CD4-positive, alpha-beta T cell treated with Interleukin-4 for 1 hour (primary cell): ENCODE data around the gene MORC1.
"Not testable (repeated sequence)": the region's sequence is repeated elsewhere in the genome, so short reads cannot be mapped to it uniquely, and the experiment has no call there.

Experiments used
- DNase-seq, 2 donors: peaks; one replicate each; pipeline ENCODE4 v3.0.0-alpha.2; 2020 to 2022

Gene MORC1, protein sequence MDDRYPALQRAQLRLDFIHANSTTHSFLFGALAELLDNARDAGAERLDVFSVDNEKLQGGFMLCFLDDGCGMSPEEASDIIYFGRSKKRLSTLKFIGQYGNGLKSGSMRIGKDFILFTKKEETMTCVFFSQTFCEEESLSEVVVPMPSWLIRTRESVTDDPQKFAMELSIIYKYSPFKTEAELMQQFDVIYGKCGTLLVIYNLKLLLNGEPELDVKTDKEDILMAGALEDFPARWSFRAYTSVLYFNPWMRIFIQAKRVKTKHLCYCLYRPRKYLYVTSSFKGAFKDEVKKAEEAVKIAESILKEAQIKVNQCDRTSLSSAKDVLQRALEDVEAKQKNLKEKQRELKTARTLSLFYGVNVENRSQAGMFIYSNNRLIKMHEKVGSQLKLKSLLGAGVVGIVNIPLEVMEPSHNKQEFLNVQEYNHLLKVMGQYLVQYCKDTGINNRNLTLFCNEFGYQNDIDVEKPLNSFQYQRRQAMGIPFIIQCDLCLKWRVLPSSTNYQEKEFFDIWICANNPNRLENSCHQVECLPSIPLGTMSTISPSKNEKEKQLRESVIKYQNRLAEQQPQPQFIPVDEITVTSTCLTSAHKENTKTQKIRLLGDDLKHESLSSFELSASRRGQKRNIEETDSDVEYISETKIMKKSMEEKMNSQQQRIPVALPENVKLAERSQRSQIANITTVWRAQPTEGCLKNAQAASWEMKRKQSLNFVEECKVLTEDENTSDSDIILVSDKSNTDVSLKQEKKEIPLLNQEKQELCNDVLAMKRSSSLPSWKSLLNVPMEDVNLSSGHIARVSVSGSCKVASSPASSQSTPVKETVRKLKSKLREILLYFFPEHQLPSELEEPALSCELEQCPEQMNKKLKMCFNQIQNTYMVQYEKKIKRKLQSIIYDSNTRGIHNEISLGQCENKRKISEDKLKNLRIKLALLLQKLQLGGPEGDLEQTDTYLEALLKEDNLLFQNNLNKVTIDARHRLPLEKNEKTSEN

DNA sequence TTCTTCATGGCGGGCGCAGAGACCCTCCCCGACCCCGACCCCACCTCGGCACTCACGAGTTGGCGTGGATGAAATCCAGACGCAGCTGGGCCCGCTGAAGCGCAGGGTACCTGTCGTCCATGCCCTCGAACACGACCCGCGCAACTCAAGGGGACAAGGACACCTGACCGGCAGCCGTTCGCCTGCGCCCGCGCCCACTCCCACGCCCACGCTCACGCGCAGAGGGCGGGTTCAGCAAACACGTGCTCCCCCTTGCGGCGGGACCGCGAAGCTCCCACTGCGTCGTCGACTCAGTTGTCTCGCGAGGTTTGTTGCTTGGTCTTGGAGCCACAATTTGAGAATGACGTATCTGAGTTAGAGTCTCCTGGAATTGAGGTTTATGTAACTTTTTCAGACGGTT, at the start of gene MORC1:
Gene MORC1 (minus strand): TSS at position 196 of the 400 bp plus-strand sequence. CDS start 75 bp downstream, at position 121.
- DNase-seq: no peak

DNA sequence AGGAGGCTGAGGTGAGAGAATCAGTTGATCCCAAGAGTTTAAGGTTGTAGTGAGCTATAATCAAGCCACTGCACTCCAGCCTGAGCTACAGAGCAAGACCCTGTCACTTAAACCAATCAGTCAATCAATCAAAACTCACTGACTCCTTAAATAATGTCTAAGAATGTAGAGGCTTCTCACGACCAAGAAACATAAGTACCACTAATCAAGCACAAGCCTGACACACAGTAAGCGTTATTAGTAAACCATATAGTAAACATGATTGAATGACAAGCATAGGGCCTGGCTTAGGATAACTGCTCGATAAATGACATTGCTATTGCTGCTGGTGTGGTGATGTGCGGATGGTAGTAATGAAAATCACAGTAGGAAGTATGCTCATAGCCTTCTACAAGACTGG, 48.0 kb upstream of the MORC1 start:
- no peak for DNase-seq

DNA sequence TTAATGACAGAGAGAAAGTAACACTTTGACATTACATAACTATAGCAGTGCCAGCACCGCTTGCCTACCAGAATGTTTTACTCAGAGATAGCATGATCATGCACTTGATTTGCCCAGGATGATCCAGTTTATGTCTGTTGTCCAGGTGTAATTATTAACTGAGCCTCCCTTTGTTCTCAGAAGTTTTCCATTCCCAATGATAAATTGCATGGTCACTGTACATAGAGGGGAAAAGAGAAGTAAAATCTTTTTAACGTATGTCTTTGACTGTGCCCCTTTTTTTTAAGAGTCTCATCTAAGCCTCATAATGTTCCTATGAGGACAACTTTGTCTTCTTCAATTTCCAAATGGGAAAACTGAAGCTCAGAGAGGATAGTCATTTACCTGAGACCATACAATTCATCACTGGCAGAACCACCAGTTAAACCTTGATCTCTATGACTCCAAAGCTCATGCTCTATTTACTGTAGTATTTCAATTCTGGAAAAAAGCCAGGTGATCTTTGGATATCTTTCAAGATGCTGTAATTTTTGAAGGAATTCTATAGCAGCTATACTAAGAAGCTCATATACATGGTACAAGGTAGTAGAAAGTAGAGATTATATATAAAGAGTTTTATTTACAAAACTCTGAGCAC, 43.7 kb upstream of the MORC1 start:
- DNase-seq: no peak

DNA sequence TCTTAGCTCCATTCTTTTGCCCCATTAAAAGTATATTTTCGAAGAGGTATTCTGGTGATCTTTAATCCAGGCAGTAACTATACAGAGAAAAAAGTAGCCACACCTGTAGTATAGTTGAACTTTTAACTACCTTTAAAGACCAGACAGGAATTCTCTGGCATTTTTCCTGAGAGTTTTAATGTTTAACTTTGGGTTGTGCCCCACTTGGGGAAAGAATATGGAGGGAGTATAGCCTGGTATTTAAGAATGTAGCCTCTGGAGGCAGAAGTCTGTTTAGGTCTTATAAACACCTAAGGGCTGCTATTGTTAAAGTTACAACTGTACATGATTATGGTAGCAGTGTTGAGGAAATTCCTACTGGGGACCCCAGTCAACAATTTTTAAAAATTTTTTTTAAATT, 37.9 kb upstream of the MORC1 start:
- no peak for DNase-seq

DNA sequence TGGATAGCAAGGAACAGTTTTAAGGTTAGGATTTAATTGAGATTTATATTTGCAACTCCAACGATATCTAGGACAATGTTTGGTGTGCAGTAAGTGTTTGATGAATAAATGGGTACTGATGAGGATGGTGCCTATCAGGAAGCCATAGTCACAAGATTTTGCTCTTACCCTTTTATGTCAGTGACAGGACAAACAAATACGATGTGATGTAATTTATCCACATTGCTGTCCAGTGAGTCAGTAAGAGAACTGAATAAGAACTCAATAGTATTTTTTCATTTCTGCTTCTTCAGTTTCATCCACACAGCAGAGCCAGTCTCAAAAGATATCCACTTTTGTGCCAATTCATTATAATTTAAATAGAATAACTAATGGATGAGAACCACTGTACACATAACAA, 37.0 kb upstream of the MORC1 start:
- DNase-seq: no peak

DNA sequence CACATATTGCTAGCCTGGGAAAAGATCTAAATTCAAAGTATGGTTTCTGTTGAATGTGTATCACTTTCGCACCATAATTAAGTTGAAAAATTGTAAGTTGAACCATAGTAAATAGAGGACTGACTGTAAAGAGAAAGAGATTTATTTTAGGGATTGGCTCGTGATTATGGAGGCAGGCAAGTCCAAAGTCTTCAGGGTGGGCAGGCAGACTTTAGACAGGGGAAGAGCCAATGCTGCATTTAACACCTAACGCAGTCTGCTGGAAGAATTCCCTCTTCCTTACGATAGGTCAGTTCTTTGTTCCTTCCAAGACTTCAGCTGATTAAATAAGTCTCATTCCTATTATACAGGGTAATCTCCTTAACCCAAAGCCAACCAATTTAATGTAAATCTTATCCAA, 34.4 kb upstream of the MORC1 start:
- no peak for DNase-seq

DNA sequence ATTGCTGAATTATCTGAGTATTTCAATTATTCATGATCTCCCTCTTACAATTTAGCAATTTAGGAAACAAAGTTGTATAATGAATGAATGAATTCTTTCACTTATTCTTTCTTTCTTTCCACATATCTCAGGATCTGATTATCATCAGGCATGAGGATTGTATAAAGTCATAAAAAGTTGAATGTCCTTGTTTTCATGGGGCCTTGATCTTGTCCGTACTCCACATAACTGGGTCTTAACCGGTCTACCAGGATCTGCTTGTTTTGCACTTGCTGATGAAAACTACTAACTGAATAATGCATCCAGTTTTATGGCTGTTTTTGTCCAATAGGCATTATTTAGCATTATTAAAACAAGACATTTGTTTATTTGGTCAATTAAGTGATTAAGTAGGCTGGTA, 31.1 kb upstream of the MORC1 start:
- DNase-seq: no peak

DNA sequence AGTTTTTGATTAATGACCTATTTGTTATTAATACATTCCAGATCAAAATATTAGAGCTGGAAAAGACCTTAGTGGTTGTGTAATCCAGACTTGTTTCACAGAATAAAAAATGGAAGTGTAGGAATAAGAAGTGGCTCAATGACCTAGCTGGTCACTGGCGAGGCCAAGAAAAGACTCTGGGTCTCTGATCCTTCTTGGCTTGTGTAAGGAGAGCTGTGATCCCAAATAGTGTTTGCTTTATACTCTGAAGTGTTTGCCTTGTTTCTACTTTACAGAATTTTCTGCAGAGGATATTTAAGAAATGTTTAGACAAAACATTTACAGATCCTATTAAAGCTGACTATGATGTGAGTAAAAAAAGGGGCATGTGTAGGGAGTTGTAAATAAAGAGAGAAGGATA, 25.7 kb upstream of the MORC1 start:
- no peak for DNase-seq

DNA sequence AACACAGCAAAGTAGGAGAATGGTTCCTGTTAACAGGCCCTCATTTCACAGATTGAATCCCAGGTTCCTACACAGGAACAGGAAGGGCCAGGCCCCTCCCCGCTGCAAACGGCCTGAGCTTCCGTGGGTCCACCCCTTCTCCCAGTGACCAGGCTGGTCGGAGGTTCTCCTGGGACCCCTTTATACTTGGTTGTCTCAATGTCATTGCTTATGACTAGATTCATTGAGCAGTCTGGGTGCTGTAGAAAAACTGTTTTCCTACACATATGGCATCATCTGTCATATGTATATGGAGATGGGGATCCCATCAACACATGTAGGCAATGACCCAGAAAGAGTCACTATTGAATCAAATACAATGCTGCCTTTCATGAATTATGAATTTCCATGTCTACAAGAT, 22.4 kb upstream of the MORC1 start:
- DNase-seq: no peak

DNA sequence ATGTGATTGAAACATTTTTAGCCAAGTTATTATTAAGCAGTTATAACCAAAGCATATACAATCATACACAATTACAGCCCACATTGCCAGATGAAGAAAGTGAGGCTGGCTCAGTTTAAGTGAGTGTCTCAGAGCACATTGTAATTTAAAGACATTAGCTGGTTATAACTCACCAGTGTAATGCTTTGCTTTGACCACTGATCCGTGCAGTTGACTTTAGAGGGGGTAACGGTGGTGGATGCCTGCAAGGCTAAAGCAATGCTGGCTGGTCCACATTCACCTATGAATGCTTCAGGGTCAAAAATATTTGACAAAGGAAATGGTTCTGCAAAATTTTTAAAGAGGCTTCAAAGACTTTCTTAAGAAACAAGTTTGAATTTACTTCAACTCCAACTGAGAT, 19.8 kb upstream of the MORC1 start:
- no peak for DNase-seq

DNA sequence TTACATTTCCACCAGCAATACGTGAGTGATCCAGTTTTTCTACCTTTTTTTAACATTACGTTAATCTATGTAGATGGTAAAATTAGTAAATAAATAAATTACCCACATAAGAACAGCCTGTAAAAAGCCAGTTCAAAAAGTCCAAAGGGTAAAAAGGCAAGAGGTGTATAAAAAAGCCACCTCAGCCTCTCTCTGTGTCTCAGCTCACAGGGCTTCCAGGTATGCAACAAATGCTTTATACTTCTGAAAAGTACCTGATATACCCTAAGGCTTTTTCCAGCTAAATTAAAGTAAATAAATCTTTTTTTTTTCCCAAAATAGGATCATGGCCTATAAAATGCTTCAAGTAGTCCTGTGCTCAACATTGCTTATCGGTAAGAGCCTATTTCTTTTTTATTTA, 18.6 kb upstream of the MORC1 start, which contains the start of gene C3orf85:
Gene C3orf85 (plus strand): TSS at position 197 of the 400 bp plus-strand sequence. CDS start 129 bp downstream, at position 326.
- DNase-seq: no peak

DNA sequence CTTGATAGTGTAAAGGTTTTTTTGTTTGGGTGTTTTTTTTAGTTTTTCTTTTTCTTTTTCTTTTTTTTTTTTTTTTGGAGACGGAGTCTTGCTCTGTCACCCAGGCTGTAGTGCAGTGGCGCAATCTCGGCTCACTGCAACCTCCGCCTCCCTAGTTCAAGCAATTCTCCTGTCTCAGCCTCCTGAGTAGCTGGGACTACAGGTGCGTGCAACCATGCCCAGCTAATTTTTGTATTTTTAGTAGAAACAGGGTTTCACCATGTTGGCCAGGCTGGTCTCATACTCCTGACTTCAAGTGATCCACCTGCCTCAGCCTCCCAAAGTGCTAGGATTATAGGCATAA, 15.5 kb upstream of the MORC1 start:
- not testable (repeated sequence) for DNase-seq

DNA sequence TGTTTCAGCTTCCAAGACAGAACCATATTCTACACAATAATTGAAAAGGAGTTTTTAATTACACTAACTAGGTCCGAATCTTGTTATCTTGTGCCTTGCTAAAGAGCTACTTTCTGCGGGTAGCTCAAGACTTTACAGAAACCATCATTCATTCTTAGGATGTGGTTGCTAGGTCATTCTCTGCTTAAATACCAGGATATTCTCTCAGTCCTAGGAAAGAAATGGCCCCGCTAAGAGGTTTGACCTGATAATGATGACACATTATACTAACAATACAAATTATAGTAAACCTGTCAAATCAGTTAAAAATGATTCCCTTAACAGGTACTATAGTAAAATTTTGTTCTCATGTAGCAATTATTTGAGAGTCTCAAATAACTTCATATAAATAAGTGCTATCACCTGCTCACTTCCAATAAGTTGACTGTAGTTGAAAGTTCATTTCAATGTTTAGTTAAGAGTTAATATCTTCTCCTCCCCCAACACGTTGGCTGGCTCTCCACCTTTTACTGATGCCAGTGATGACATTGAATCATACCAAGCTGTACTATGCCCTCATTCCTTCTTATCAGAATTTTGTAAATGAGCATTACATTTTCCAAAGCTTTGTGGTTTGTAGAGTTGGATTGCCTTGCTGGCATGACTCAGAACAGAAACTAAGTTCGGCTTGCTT, 15.0 kb upstream of the MORC1 start:
- no peak for DNase-seq

DNA sequence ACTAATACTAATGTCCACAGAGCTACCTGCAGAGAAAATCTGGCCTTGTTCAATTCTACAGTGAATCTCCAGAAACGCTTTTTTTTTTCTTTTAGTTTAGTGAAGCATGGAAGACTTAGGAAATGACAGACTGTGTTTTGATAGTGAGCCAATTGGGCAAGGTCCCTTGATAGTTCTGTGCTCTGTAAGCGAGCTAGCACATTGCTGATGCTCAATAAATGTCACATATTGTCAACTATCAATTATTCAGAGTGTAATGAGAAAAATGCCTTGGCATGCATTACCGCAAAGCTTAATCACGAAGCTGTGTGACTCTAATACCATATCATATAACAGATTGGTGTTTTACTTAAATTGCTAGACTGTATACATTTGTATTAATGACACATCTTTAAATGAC, 13.3 kb upstream of the MORC1 start:
- DNase-seq: no peak

DNA sequence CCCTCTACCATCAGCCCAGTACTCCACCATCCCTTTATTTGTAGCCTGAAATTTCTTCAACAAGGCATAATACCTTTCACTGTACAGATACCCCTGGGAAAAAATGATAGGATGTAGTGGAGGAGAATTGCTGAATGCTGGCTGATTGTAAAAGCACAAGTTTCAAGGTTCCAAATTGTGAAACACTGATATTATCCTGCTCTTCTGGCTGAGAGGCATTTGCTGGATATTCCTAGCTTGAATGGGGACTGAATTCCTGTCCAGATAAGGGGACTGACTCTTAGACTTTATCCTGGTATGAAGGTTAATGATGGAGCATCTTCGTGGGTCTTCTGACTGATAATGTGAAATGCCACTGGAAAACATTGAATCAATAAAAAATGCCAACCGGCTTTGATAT, 9.6 kb upstream of the MORC1 start:
- DNase-seq: no peak

DNA sequence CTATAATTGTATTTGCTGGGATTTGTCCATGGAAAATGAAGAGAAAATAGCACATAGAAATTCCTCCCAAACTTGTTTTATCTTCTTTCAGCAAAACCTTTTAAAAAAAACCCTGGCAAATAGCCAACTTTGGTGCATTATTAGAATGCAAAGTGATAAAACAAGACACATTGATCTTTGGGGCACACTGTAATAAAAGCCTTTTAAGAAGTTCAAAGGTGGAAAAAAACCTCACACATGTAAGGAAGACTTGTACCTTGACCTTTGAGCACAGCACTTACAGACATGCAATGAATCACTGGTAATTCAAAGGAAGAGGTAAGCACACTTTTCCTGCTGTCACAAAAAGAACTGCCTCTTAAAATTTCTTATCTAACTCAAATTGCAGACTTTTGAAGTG, 8.0 kb upstream of the MORC1 start:
- DNase-seq: no peak

DNA sequence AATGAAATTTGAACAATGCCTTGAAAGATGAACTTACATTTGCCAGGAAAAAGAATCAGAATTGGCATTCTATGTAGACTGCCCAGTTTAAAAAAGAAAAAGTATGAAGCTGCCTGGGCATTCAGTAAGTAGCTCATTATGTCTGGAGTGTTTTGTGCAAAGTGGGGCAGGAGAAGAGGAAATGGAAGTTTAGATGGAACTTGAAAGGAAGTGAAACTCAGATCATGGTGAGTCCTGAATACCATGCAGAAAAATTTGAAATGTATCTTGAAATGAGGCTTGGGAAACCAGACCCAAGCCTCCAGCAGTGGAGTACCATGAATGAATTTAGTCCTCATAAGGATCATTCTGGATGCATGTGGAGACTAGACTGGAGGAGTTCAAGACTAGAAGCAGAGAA, 4.8 kb upstream of the MORC1 start:
- DNase-seq: no peak

DNA sequence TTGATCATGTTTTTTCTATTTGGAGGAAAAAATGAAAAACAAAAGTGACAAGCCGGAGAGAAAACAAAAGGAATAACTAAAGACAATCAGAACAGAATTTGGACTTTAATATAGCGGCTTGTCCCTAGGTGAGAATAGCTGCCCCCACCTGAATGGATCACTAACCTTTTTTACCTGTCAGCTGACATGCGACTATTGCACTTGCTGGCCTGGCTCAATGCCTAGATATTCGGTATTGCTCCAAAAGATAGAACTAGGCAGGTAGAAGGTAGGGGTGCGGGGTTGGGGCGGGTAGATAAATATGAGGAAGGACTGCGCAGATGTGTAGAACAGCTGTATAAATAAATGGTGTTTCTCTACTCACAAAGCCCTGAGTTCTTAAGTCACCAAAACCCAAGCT, 650 bp upstream of the MORC1 start:
- DNase-seq: no peak

DNA sequence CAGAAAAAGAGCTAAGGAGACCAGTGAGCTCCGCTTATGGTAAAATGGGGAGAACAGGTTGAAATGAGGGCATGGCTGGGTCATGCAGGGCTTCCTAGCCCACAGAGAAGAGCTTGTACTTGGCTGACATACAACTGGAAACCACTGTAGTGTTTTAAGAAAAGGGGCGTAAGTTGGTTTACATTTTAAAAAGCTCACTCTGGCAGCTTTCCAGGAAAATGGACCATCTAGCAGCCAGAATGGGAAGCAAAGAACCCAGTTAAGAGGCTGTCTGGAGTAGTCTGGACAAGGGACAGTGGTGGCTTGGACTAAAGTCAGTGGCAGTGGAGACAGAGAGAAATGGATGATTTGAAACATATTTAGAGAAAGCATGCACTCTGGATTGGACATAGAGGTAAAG, 1.9 kb downstream of the MORC1 start:
- no peak for DNase-seq

DNA sequence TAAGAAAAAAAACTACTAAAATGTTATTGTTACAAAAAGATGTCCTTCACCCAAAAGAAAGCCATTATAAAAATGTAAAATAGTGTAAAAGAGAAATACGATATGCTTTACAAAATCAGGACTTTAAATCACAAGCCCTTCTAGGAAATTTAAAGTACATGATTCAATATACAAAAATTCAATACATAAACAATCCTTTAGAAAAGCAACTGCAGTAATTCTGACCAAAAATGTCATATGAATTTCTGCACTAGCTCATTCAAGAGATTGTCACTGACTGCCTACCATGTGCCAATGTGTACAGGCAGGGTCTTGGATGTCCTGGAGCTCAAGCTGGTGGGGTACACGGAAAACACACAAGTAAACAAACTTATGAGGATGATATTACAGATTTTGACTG, 2.5 kb downstream of the MORC1 start:
- no peak for DNase-seq

DNA sequence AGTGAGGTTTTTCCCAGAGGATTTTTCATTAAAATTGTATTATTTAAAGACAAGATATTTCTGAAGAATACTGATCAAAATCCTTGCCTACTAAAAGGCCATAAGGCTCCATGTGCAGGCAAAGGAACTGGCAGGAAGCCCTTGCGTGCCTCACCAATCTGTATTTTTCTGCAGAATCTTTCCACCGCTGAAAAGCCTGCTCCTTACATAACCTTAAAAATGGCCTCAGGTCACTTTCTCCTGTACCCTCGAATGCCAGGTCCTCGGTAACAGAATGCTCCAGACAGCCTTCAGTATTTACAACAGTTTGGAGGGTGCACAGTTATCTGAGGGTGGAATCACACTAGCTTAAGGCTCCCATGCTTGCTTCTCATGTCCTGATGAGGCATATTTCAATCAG, 3.2 kb downstream of the MORC1 start:
- no peak for DNase-seq

DNA sequence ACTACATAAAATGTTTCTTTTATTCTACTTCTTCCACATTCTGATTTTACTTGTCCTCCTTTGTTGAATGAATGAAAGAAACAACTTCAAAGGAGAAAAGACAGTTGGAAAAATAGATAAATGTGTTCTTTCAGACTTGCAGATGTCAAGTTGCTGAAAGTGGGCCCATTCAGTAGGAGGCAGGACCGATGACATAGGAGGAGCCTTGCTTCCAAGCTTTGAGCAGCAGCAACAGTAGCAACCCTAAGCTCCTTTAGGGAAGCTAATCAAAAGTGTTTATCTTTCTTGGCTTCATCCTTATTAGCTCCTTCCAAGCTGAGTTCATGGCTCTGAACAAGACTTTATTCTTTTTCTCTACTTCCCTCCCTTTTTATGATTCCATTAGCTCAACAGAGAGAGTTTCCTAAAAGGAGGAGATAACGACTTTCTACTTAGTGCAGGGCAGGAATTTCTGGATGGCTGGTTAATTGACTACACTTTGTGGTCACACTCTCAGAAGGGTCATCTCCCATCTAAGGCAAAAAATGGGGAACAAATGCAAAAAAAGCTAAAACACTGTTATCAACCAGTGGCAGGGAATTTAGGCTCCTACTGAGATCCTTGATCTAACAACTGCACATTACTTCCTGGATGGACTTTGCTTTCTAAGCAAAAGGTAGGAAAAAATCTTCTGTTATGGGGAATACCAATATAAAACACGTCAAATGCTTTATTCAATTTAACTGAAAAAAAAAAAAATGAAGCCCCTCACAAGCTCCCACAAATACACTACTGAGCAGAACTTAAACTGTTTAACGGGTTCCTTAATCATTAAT, 4.8 kb downstream of the MORC1 start:
- no peak for DNase-seq
